ENCODE data around the gene SHCBP1. TPM values are rescaled to one million over a fixed set of nuclear protein-coding genes. Genes with fewer than 3 reads are reported as not detected.

Gene SHCBP1
- total RNA-seq, 4 donors from 2014 or later: 11.8 TPM; not detected in 3

DNA sequence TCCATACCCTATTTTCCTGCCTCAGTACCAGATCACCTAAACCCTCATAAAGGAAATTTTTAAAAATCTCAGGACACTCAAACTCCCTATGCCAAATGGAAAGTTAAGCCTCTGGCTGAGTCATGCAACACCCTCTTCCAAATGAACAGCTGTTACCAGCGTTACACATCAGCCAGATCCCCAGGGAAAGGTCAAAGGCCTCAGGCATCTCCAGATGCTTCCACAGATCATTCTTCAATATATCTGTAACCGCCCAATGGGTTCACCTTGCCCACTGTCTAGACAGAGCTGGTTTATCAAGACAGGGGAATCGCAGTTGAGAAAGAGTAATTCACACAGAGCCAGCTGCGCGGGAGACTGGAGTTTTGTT lies 29.1 kb upstream of the SHCBP1 start:
- intact Hi-C loops (cut with DNase I; ENCODE audit: low total_unique reads): no loop called here
- peak overlapping the region; percentile 55 to 65 for H3K27ac ChIP-seq
- peak; percentile 28 to 46 for DNase-seq
- TF ChIP-seq CTCF (IDR thresholded peaks at IDR 0.05) (no peak), POLR2A (IDR thresholded peaks at IDR 0.05) (no peak)
- no peaks in the 10 kb centered on the region for H3K9me3 ChIP-seq
- no peaks in the 10 kb centered on the region for H3K4me1 ChIP-seq
- H3K36me3 ChIP-seq: no peaks in the 10 kb centered on the region
- H3K4me3 ChIP-seq: peak overlapping the region in 1 of 2 donors; percentile 21
- H3K27me3 ChIP-seq: no peaks in the 10 kb centered on the region

- H3K4me1 ChIP-seq: no peaks in the 10 kb centered on the region
- H3K9me3 ChIP-seq: no peaks in the 10 kb centered on the region
- TF ChIP-seq POLR2A (IDR thresholded peaks at IDR 0.05) (no peak), CTCF (IDR thresholded peaks at IDR 0.05) (no peak)
- H3K27me3 ChIP-seq: no peaks in the 10 kb centered on the region
- H3K36me3 ChIP-seq: no peaks in the 10 kb centered on the region
- DNase-seq: peak; percentile 63 to 77
- H3K27ac ChIP-seq: peak overlapping the region; percentile 55 to 65
- intact Hi-C loops (cut with DNase I; ENCODE audit: low total_unique reads): no loop called here
- peak overlapping the region; percentile 9 to 21 for H3K4me3 ChIP-seq
These were observed 28.5 kb upstream of the SHCBP1 start for GRCh38 chr16:46649588-46650253.

GRCh38 chr16:46648656-46649055 lies 27.5 kb upstream of the SHCBP1 start:
- no peak for DNase-seq
- Histone ChIP-seq H3K9me3 (no peaks in the 10 kb centered on the region), H3K4me1 (no peaks in the 10 kb centered on the region), H3K27ac (no peak overlapping the region), H3K36me3 (no peaks in the 10 kb centered on the region), H3K4me3 (no peak overlapping the region), H3K27me3 (no peaks in the 10 kb centered on the region)
- intact Hi-C loops (cut with DNase I; ENCODE audit: low total_unique reads): no loop called here
- TF ChIP-seq POLR2A (IDR thresholded peaks at IDR 0.05): no peak
- TF ChIP-seq CTCF (IDR thresholded peaks at IDR 0.05): no peak

DNA sequence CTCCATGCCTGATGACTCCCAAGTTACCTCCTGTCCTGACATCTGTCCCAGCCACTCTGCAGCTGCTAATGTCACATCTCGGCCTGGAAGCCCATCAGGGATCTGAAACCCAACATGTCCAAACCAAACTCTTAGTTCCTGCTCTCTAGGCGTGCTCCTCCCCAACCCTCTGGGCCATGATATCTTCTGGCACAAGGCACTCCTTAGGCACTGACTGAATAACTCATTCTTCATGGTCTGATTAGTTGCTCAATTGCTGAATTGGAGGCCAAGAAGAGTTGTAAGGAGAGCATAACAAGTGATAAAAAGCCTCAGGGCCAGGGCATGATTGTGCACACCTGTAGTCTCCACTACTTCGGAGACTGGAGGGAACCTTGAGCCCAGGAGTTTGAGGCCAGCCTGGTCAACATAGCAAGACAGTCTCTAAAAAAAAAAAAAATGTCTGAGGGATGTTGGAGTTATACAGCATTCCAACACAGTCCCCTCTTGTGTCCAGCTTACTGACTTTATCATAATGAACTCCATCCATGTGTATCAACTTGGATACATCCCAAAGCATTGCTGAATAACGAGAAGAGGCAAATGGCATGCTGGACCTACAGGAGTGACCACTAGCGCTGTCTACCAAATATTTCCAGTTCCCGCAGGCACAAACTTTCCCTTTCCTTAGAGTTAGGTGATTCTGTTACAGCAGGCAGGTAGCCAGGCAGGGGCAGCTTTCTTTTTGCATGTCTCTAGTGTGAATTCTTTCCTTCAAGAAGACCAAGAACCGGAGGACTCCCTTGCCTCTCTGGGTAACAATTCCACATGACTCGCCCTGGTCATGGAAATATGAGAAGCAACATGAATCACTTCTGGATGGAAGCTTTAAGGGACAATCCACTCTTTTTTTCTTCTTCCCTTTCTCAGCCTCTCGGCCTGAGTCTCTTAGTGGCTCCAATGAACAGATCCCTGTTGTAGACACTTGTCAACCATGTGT lies 18.1 kb upstream of the SHCBP1 start:
- intact Hi-C loops (cut with DNase I; ENCODE audit: low total_unique reads): no loop called here
- Histone ChIP-seq H3K9me3 (no peaks in the 10 kb centered on the region), H3K4me1 (no peaks in the 10 kb centered on the region), H3K27me3 (no peaks in the 10 kb centered on the region), H3K36me3 (no peaks in the 10 kb centered on the region), H3K4me3 (no peak overlapping the region), H3K27ac (no peak overlapping the region)
- TF ChIP-seq CTCF (IDR thresholded peaks at IDR 0.05) (no peak), POLR2A (IDR thresholded peaks at IDR 0.05) (no peak)
- no peak for DNase-seq

Data from uterus (tissue), 4 donors.